ENCODE measurements around the gene TMEM44.

GRCh38 chr3:194632226-194632808, 902 bp downstream of the TMEM44 start:
- no peak for TF ChIP-seq CTCF (IDR thresholded peaks at IDR 0.05; ENCODE audit: insufficient read depth, low read length, poor library complexity, severe bottlenecking)
- TF ChIP-seq EZH2phosphoT487 (conservative IDR thresholded peaks at IDR 0.05; ENCODE audit: low read length), result no peak
